GM12864 (cell line): Measurements from ENCODE around the gene NELL1.

Experiments used
- DNase-seq: peaks from one replicate; pipeline ENCODE4 v3.0.0-alpha.2; 2011; ENCODE audit warnings: low read depth
- H3K4me3 ChIP-seq: 2 replicates; pipeline ENCODE4 v1.5.1; 2011; ENCODE audit warnings: mild to moderate bottlenecking, low read depth, low read length, control low read depth
- TF ChIP-seq, protein P1 (sequence below): IDR thresholded peaks from 2 replicates; pipeline ENCODE4 v1.5.1; 2011; ENCODE audit warnings: low read depth, mild to moderate bottlenecking, moderate library complexity, low read length, control low read depth, inconsistent platforms; ENCODE audit errors: missing control alignments

Gene NELL1

DNA sequence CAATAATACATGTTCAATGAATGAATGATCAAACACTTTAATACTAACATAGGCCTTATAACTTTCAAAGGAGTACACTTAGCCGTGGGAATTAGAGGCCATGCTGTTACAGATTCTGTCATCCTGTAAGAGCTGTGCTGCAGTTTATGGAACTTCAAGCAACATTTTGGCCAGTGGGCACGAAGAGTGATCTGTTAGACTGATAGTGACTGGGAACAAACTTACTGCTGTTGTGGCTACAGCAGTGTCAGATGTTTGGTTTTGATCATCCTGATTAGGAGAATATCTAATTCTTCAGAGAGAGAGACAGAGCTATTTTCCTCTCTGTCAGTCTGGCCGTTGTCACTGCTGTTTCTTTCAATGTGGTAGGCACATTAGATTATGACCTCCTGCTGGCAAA, 348.9 kb downstream of the NELL1 start:
- DNase-seq = no peak
- H3K4me3 ChIP-seq = no peak overlapping the region
- TF ChIP-seq, protein P1, sequence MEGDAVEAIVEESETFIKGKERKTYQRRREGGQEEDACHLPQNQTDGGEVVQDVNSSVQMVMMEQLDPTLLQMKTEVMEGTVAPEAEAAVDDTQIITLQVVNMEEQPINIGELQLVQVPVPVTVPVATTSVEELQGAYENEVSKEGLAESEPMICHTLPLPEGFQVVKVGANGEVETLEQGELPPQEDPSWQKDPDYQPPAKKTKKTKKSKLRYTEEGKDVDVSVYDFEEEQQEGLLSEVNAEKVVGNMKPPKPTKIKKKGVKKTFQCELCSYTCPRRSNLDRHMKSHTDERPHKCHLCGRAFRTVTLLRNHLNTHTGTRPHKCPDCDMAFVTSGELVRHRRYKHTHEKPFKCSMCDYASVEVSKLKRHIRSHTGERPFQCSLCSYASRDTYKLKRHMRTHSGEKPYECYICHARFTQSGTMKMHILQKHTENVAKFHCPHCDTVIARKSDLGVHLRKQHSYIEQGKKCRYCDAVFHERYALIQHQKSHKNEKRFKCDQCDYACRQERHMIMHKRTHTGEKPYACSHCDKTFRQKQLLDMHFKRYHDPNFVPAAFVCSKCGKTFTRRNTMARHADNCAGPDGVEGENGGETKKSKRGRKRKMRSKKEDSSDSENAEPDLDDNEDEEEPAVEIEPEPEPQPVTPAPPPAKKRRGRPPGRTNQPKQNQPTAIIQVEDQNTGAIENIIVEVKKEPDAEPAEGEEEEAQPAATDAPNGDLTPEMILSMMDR = no peak

DNA sequence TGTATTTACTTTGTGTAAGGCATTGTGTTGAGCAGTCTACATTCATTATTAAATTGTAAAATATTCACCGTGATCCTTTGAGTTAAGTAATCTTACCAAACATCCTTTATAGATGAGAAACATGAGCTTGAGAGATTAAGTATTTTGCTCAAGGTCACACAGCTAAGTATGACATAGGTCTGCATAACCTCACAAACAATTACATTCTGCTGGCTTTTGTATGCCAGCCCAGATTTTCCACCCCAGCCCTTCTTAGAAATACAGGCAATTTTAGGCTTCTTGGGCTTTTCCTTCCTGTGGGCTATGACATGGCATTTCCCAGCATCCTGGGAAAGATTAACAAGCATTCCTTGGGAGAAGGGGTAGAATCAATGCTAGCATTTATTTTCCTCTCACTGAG, 357.3 kb downstream of the NELL1 start:
- DNase-seq = no peak
- H3K4me3 ChIP-seq = no peak overlapping the region
- TF ChIP-seq, protein P1 = no peak

GRCh38 chr11:21037850-21038249, 368.5 kb downstream of the NELL1 start:
- TF ChIP-seq, protein P1 = no peak
- H3K4me3 ChIP-seq = no peak overlapping the region
- DNase-seq = no peak

DNA sequence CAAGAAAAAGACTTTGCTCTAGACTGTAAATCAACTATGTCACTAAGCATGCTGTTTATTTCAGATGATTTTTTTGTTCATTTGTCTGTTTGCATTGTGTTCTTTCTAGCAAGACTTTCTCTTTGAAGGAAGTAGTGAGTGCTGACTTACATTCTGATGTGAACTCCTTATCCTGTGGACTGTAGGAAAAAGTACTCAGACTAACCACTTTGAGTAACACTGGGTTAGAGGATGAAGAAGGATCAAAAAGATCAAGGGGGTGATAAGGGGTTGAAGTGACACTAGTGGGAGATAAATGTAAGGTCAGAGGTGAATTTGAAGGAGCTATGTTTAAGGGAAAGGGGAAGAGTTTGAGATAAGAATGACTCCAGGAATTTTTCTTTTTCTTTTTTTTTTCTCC, 369.4 kb downstream of the NELL1 start:
- no peak for DNase-seq
- no peak overlapping the region for H3K4me3 ChIP-seq
- TF ChIP-seq, protein P1 = no peak

DNA sequence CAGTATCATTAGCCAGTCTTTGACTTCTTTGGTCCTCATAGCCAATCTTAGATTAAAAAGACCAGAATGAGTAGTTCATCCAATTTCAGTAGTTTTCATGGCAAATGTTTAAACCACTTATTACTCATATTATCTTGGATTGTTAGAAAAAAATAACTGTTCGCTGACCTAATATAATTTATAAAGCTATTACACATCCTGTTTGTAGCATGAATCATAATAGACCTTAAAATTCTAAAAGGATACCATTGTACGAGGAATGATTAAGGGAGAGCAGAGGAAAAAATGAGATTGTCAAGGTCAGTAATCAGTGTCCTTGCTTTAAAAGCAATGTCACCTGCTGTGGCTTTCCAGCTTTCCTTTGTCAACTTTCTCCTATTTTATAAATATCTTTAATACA, 371.2 kb downstream of the NELL1 start:
- TF ChIP-seq, protein P1 = no peak
- no peak for DNase-seq

DNA sequence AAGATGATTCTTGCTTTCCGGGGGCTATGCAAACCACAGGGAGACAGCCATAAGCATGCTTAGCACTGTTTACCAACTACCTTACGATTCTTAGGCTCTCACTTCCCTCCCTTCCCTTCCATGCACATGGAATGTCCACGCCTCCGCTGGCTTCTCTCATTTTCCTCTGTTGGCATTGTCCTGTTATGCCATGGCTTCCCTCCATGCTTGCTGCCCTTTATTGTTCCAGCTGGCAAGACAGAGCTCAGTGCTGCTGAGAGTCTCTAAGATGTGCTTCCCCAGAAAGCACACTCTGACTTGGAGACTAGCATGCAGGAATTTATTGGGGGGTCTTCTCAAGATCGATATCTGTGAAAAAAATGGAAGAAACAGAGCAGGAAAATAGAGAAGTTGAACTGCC, 379.2 kb downstream of the NELL1 start:
- no peak overlapping the region for H3K4me3 ChIP-seq
- no peak for DNase-seq
- TF ChIP-seq, protein P1 = no peak

More for the DNA sequence above, 371.2 kb downstream of the NELL1 start:
- no peak overlapping the region for H3K4me3 ChIP-seq

- TF ChIP-seq, protein P1 = no peak
- no peak for DNase-seq
- H3K4me3 ChIP-seq = no peak overlapping the region
Observed at GRCh38 chr11:21053466-21053865, 384.1 kb downstream of the NELL1 start.
